Measurements from ENCODE around the gene POLE4. TPM values are rescaled to one million over a fixed set of nuclear protein-coding genes. Genes with fewer than 3 reads are reported as not detected.
A peak's percentile ranks its signal among the peaks of the same experiment; 100 is the strongest.

POLE4 gene
- total and polyA plus RNA-seq, 8 donors: 40.5 to 78.0 (median 45.7) TPM

GRCh38 chr2:74979844-74980243, 21.4 kb downstream of the POLE4 start:
- intact Hi-C loops (cut with DNase I): no loop called here
- DNase-seq (no peak), ATAC-seq (no peak)

GRCh38 chr2:74982577-74982976, 24.1 kb downstream of the POLE4 start:
- Histone ChIP-seq H3K4me1 (no peaks in the 10 kb centered on the region), H3K9me3 (no peaks in the 10 kb centered on the region), H3K27me3 (no peaks in the 10 kb centered on the region), H3K4me3 (no peak overlapping the region), H3K36me3 (no peaks in the 10 kb centered on the region), H3K27ac (no peak overlapping the region)
- no peak for ATAC-seq
- DNase-seq: no peak
- intact Hi-C loops (cut with DNase I): no loop called here
- TF ChIP-seq CTCF (IDR thresholded peaks at IDR 0.05): no peak

More at GRCh38 chr2:74979844-74980243, 21.4 kb downstream of the POLE4 start:
- H3K27me3 ChIP-seq: no peaks in the 10 kb centered on the region
- H3K36me3 ChIP-seq: peaks cover 0 to 6% of the 10 kb centered on the region in 2 donors
- H3K4me1 ChIP-seq: no peaks in the 10 kb centered on the region
- H3K4me3 ChIP-seq: no peak overlapping the region
- TF ChIP-seq CTCF (IDR thresholded peaks at IDR 0.05): no peak
- no peak overlapping the region for H3K27ac ChIP-seq
- no peaks in the 10 kb centered on the region for H3K9me3 ChIP-seq

- Histone ChIP-seq H3K27me3 (no peaks in the 10 kb centered on the region), H3K9me3 (no peaks in the 10 kb centered on the region), H3K4me3 (no peak overlapping the region), H3K36me3 (no peaks in the 10 kb centered on the region), H3K27ac (no peak overlapping the region), H3K4me1 (no peaks in the 10 kb centered on the region)
- no peak for TF ChIP-seq CTCF (IDR thresholded peaks at IDR 0.05)
- ATAC-seq (no peak), DNase-seq (no peak)
- intact Hi-C loops (cut with DNase I): no loop called here
These were observed 25.4 kb downstream of the POLE4 start for GRCh38 chr2:74983631-74984392.

GRCh38 chr2:74984947-74985637, 26.6 kb downstream of the POLE4 start:
- H3K4me3 ChIP-seq: no peak overlapping the region
- ATAC-seq: no peak
- H3K9me3 ChIP-seq: no peaks in the 10 kb centered on the region
- H3K4me1 ChIP-seq: no peaks in the 10 kb centered on the region
- no peak overlapping the region for H3K27ac ChIP-seq
- H3K27me3 ChIP-seq: no peaks in the 10 kb centered on the region
- DNase-seq: no peak
- no peaks in the 10 kb centered on the region for H3K36me3 ChIP-seq
- TF ChIP-seq CTCF (IDR thresholded peaks at IDR 0.05): no peak
- intact Hi-C loops (cut with DNase I): no loop called here

GRCh38 chr2:74985978-74986609, 27.7 kb downstream of the POLE4 start:
- Histone ChIP-seq H3K27me3 (no peaks in the 10 kb centered on the region), H3K9me3 (no peaks in the 10 kb centered on the region), H3K27ac (no peak overlapping the region), H3K36me3 (no peaks in the 10 kb centered on the region), H3K4me1 (no peaks in the 10 kb centered on the region), H3K4me3 (no peak overlapping the region)
- no peak for TF ChIP-seq CTCF (IDR thresholded peaks at IDR 0.05)
- DNase-seq: peak in 1 of 4 donors; percentile 18
- no peak for ATAC-seq
- intact Hi-C loops (cut with DNase I): no loop called here
